ENCODE measurements around the gene SIK3.
"Not testable (repeated sequence)": the region's sequence is repeated elsewhere in the genome, so short reads cannot be mapped to it uniquely, and the experiment has no call there.

Gene SIK3

GRCh38 chr11:117054382-117054781 is 43.8 kb downstream of the SIK3 start:
- Histone ChIP-seq H3K27me3 (no peaks in the 10 kb centered on the region), H3K4me3 (ENCODE audit: low read depth in 1 of 2, low read length in 1 of 2) (no peak overlapping the region), H3K36me3 (no peaks in the 10 kb centered on the region), H3K27ac (no peak overlapping the region), H3K4me1 (ENCODE audit: control insufficient read depth in 1 of 2, insufficient read depth in 1 of 2, low read depth in 1 of 2, low read length in 1 of 2) (peaks cover 8 to 13% of the 10 kb centered on the region in 2 experiments), H3K9me3 (no peaks in the 10 kb centered on the region)
- no peak for TF ChIP-seq CTCF (IDR thresholded peaks at IDR 0.05)

GRCh38 chr11:117052196-117053149 is 45.8 kb downstream of the SIK3 start:
- TF ChIP-seq CTCF (IDR thresholded peaks at IDR 0.05) = no peak
- H3K4me1 ChIP-seq (ENCODE audit: control insufficient read depth in 1 of 2, insufficient read depth in 1 of 2, low read depth in 1 of 2, low read length in 1 of 2) = peaks cover 2 to 15% of the 10 kb centered on the region in 2 experiments
- H3K27me3 ChIP-seq = no peaks in the 10 kb centered on the region
- no peaks in the 10 kb centered on the region for H3K36me3 ChIP-seq
- H3K4me3 ChIP-seq (ENCODE audit: low read depth in 1 of 2, low read length in 1 of 2) = no peak overlapping the region
- H3K27ac ChIP-seq = peak overlapping the region; percentile 23
- no peaks in the 10 kb centered on the region for H3K9me3 ChIP-seq

GRCh38 chr11:117050121-117050520 is 48.1 kb downstream of the SIK3 start:
- H3K4me1 ChIP-seq (ENCODE audit: control insufficient read depth in 1 of 2, insufficient read depth in 1 of 2, low read depth in 1 of 2, low read length in 1 of 2) = peaks cover 18 to 39% of the 10 kb centered on the region in 2 experiments
- not testable (repeated sequence) for H3K9me3 ChIP-seq; H3K36me3 ChIP-seq; H3K27me3 ChIP-seq; H3K4me3 ChIP-seq (ENCODE audit: low read depth in 1 of 2, low read length in 1 of 2); H3K27ac ChIP-seq

- not testable (repeated sequence) for H3K36me3 ChIP-seq; H3K27me3 ChIP-seq; H3K9me3 ChIP-seq; H3K4me3 ChIP-seq (ENCODE audit: low read depth in 1 of 2, low read length in 1 of 2)
- Histone ChIP-seq H3K4me1 (ENCODE audit: control insufficient read depth in 1 of 2, insufficient read depth in 1 of 2, low read depth in 1 of 2, low read length in 1 of 2) (peaks cover 18 to 42% of the 10 kb centered on the region in 2 experiments), H3K27ac (peak overlapping the region; percentile 40)
These were observed 51.6 kb downstream of the SIK3 start for GRCh38 chr11:117046627-117047026.

- Histone ChIP-seq H3K27me3 (no peaks in the 10 kb centered on the region), H3K36me3 (no peaks in the 10 kb centered on the region), H3K4me3 (ENCODE audit: low read depth in 1 of 2, low read length in 1 of 2) (no peak overlapping the region), H3K4me1 (ENCODE audit: control insufficient read depth in 1 of 2, insufficient read depth in 1 of 2, low read depth in 1 of 2, low read length in 1 of 2) (peaks cover 18 to 42% of the 10 kb centered on the region in 2 experiments), H3K27ac (peak overlapping the region; percentile 40), H3K9me3 (no peaks in the 10 kb centered on the region)
- TF ChIP-seq CTCF (IDR thresholded peaks at IDR 0.05) = no peak
These were observed 52.3 kb downstream of the SIK3 start for GRCh38 chr11:117045956-117046355.

GRCh38 chr11:117045196-117045595 is 53.0 kb downstream of the SIK3 start:
- Histone ChIP-seq H3K27me3 (no peaks in the 10 kb centered on the region), H3K27ac (no peak overlapping the region), H3K36me3 (no peaks in the 10 kb centered on the region), H3K9me3 (no peaks in the 10 kb centered on the region), H3K4me1 (ENCODE audit: control insufficient read depth in 1 of 2, insufficient read depth in 1 of 2, low read depth in 1 of 2, low read length in 1 of 2) (peaks cover 18 to 39% of the 10 kb centered on the region in 2 experiments), H3K4me3 (ENCODE audit: low read depth in 1 of 2, low read length in 1 of 2) (no peak overlapping the region)
- TF ChIP-seq CTCF (IDR thresholded peaks at IDR 0.05) = no peak
